Naive thymus-derived CD4-positive, alpha-beta T cell (primary cell): ENCODE measurements around the gene CERS5. TPM values are rescaled to one million over a fixed set of nuclear protein-coding genes. Genes with fewer than 3 reads are reported as not detected.

Experiments
- ATAC-seq: fragments of 150-1000 bp; cut with Tn5 transposase; 2 replicates; pipeline ENCODE4 v1.10.0; 2021; ENCODE audit warnings: mild to moderate bottlenecking, moderate library complexity
- CTCF ChIA-PET: fragments of 350-600 bp; sonication (Branson Sonifier 250); formaldehyde crosslinking; loops from one replicate; lab custom pipeline; 2021; ENCODE audit warnings: antibody characterized with exemption; lab: Charles Lee
- POLR2A ChIA-PET: fragments of 350-600 bp; sonication (Branson Sonifier 250); formaldehyde crosslinking; loops from one replicate; lab custom pipeline; 2021; ENCODE audit warnings: antibody characterized with exemption, inconsistent platforms; lab: Charles Lee
- DNase-seq, 9 donors: peaks; one replicate each; pipeline versions ENCODE4 v3.0.0 to v3.0.0-alpha.2; 2020 to 2022; ENCODE audit warnings: mixed read lengths in 1 of 9
- H3K27ac ChIP-seq: one replicate; pipeline ENCODE4 v1.7.0; 2013; ENCODE audit warnings: mild to moderate bottlenecking, low read depth, low read length, moderate library complexity
- H3K27me3 ChIP-seq, 2 donors: one replicate each; pipeline ENCODE4 v1.7.0; 2013; ENCODE audit warnings: low read length in 2 of 2, mild to moderate bottlenecking in 2 of 2, moderate library complexity in 2 of 2; ENCODE audit not compliant: control insufficient read depth in 2 of 2, insufficient read depth in 2 of 2
- H3K36me3 ChIP-seq, 3 experiments: 1 replicate in 2 of 3; 2 replicates in 1 of 3; pipeline ENCODE4 v1.7.0; 2013; ENCODE audit warnings: low read length in 3 of 3, mild to moderate bottlenecking in 3 of 3, moderate library complexity in 1 of 3; ENCODE audit not compliant: insufficient read depth in 3 of 3, control insufficient read depth in 2 of 3
- H3K4me1 ChIP-seq, 2 donors: one replicate each; pipeline ENCODE4 v1.7.0; 2013; ENCODE audit warnings: low read length in 2 of 2, mild to moderate bottlenecking in 2 of 2, moderate library complexity in 1 of 2; ENCODE audit not compliant: control insufficient read depth in 2 of 2, insufficient read depth in 2 of 2
- H3K4me3 ChIP-seq: 2 replicates; pipeline ENCODE4 v1.7.0; 2013; ENCODE audit warnings: mild to moderate bottlenecking, low read length
- H3K9me3 ChIP-seq, 3 experiments: 1 replicate in 2 of 3; 2 replicates in 1 of 3; pipeline ENCODE4 v1.7.0; 2013; ENCODE audit warnings: low read length in 3 of 3; ENCODE audit not compliant: control insufficient read depth in 2 of 3
- H3K27ac Mint-ChIP-seq, 9 donors: one replicate each; pipeline ENCODE4 v1.8.0; 2020 to 2022; ENCODE audit warnings: mixed read lengths in 9 of 9, mild to moderate bottlenecking in 8 of 9, moderate library complexity in 5 of 9, inconsistent platforms in 2 of 9
- H3K27me3 Mint-ChIP-seq, 5 donors: one replicate each; pipeline ENCODE4 v1.8.0; 2021 to 2022; ENCODE audit warnings: mixed read lengths in 5 of 5, mild to moderate bottlenecking in 1 of 5
- H3K36me3 Mint-ChIP-seq, 5 donors: one replicate each; pipeline ENCODE4 v1.8.0; 2020 to 2022; ENCODE audit warnings: mixed read lengths in 5 of 5, mild to moderate bottlenecking in 3 of 5, inconsistent platforms in 1 of 5
- H3K4me1 Mint-ChIP-seq, 7 donors: one replicate each; pipeline ENCODE4 v1.8.0; 2020 to 2022; ENCODE audit warnings: mixed read lengths in 7 of 7, mild to moderate bottlenecking in 3 of 7, inconsistent platforms in 1 of 7
- H3K4me3 Mint-ChIP-seq, 10 donors: one replicate each; pipeline ENCODE4 v1.8.0; 2020 to 2022; ENCODE audit warnings: mild to moderate bottlenecking in 10 of 10, mixed read lengths in 10 of 10, moderate library complexity in 6 of 10, inconsistent platforms in 2 of 10
- H3K9me3 Mint-ChIP-seq, 11 donors: one replicate each; pipeline ENCODE4 v1.8.0; 2020 to 2022; ENCODE audit warnings: mixed read lengths in 11 of 11, mild to moderate bottlenecking in 4 of 11, inconsistent platforms in 1 of 11, moderate library complexity in 1 of 11
- intact Hi-C, 2 donors: fragments of 100-400 bp; cut with micrococcal nuclease; formaldehyde crosslinking; loops; one replicate each; pipeline ENCODE4 v1.15.1; 2023
- polyA plus RNA-seq, 2 donors: library from polyadenylated mRNA; unstranded; fragments of 300-500 nt; fragmentation: Illumina TruSeq; gene quantifications; one replicate each; pipeline ENCODE4 v1.2.3, GENCODE V29; 2021
- total RNA-seq, 6 experiments: library from RNA in 5 of 6; stranded (reverse) in 5 of 6; gene quantifications; 1 replicate in 5 of 6; 2 replicates in 1 of 6; pipeline ENCODE4 v1.2.3 and lab custom pipeline; 2021 to 2026

Gene CERS5
- total and polyA plus RNA-seq, 7 experiments from 2014 or later = 33.7 to 52.2 (median 45.1) TPM

- Histone ChIP-seq H3K27ac (no peak overlapping the region), H3K9me3 (no peaks in the 10 kb centered on the region), H3K4me1 (peaks cover under 1 to 4% of the 10 kb centered on the region in 2 donors), H3K4me3 (no peak overlapping the region), H3K27me3 (no peaks in the 10 kb centered on the region), H3K36me3 (peaks cover 0 to 5% (median 0%) of the 10 kb centered on the region in 3 experiments)
- intact Hi-C loops = no loop called here
- DNase-seq (no peak), ATAC-seq (no peak)
- H3K4me1 Mint-ChIP-seq = peaks cover 0 to 16% (median 15%) of the 10 kb centered on the region in 7 donors
- peaks cover 0 to 2% (median 0%) of the 10 kb centered on the region in 5 donors for H3K36me3 Mint-ChIP-seq
- POLR2A ChIA-PET = interaction anchor here (0.6 kb wide), 1 partner anchor 571 kb away, joined by 3 read pairs; no protein-coding TSS in a partner anchor
- H3K4me3 Mint-ChIP-seq = no peak overlapping the region
- CTCF ChIA-PET = interaction anchor here (0.6 to 1.5 kb wide), 3 partner anchors 18 to 37 kb away, joined by 3 to 4 read pairs (median 4); partner anchors contain the start of gene SMARCD1
- H3K9me3 Mint-ChIP-seq = no peaks in the 10 kb centered on the region
- H3K27ac Mint-ChIP-seq = peak overlapping the region in 1 of 9 donors; percentile 25
- no peaks in the 10 kb centered on the region for H3K27me3 Mint-ChIP-seq
These were observed 59.5 kb downstream of the CERS5 start for GRCh38 chr12:50107416-50108268.

GRCh38 chr12:50106907-50107306, 60.3 kb downstream of the CERS5 start:
- DNase-seq (no peak), ATAC-seq (no peak)
- Histone ChIP-seq H3K4me3 (no peak overlapping the region), H3K27ac (no peak overlapping the region), H3K4me1 (peaks cover 0 to 4% of the 10 kb centered on the region in 2 donors), H3K9me3 (no peaks in the 10 kb centered on the region), H3K27me3 (no peaks in the 10 kb centered on the region), H3K36me3 (no peaks in the 10 kb centered on the region)
- Mint-ChIP-seq H3K36me3 (no peaks in the 10 kb centered on the region), H3K27me3 (no peaks in the 10 kb centered on the region), H3K4me3 (no peak overlapping the region), H3K9me3 (no peaks in the 10 kb centered on the region), H3K27ac (peak overlapping the region in 1 of 9 donors; percentile 25), H3K4me1 (peaks cover 0 to 15% (median 11%) of the 10 kb centered on the region in 7 donors)
- ChIA-PET POLR2A (interaction anchor here (1.7 kb wide), 1 partner anchor 21 kb away, joined by 3 read pairs; no protein-coding TSS in a partner anchor), CTCF (interaction anchor here (0.5 to 1.5 kb wide), 3 partner anchors 17 to 89 kb away, joined by 3 to 5 read pairs (median 4); partner anchors contain the start of gene SMARCD1)
- intact Hi-C loops = no loop called here

GRCh38 chr12:50105913-50106450, 61.2 kb downstream of the CERS5 start:
- Mint-ChIP-seq H3K27ac (peak overlapping the region in 1 of 9 donors; percentile 65), H3K27me3 (no peaks in the 10 kb centered on the region), H3K9me3 (no peaks in the 10 kb centered on the region), H3K4me1 (peaks cover 0 to 10% (median 6%) of the 10 kb centered on the region in 7 donors), H3K4me3 (no peak overlapping the region), H3K36me3 (peaks cover 0 to 3% (median 0%) of the 10 kb centered on the region in 5 donors)
- Histone ChIP-seq H3K27me3 (no peaks in the 10 kb centered on the region), H3K36me3 (no peaks in the 10 kb centered on the region), H3K4me3 (no peak overlapping the region), H3K4me1 (peaks cover 0 to 2% of the 10 kb centered on the region in 2 donors), H3K9me3 (no peaks in the 10 kb centered on the region), H3K27ac (no peak overlapping the region)
- intact Hi-C loops = no loop called here
- DNase-seq = no peak
- ChIA-PET CTCF (interaction anchor here (0.5 to 1.2 kb wide), 2 partner anchors 16 to 1463 kb away, joined by 3 to 4 read pairs; no protein-coding TSS in a partner anchor), POLR2A (interaction anchor here (0.5 to 1.7 kb wide), 2 partner anchors 20 to 81 kb away, joined by 3 to 6 read pairs; partner anchors contain the start of gene RACGAP1)
- no peak for ATAC-seq

GRCh38 chr12:50104417-50105366, 62.5 kb downstream of the CERS5 start:
- Histone ChIP-seq H3K27me3 (no peaks in the 10 kb centered on the region), H3K36me3 (peaks cover 0 to 11% (median 0%) of the 10 kb centered on the region in 3 experiments), H3K4me3 (no peak overlapping the region), H3K9me3 (no peaks in the 10 kb centered on the region), H3K27ac (no peak overlapping the region), H3K4me1 (no peaks in the 10 kb centered on the region)
- Mint-ChIP-seq H3K27ac (no peak overlapping the region), H3K4me3 (no peak overlapping the region), H3K27me3 (no peaks in the 10 kb centered on the region), H3K36me3 (peaks cover 0 to 7% (median 5%) of the 10 kb centered on the region in 5 donors), H3K4me1 (peaks cover 0 to 3% (median 0%) of the 10 kb centered on the region in 7 donors), H3K9me3 (no peaks in the 10 kb centered on the region)
- DNase-seq (no peak), ATAC-seq (no peak)
- POLR2A ChIA-PET = interaction anchor here (0.5 kb wide), 1 partner anchor 20 kb away, joined by 3 read pairs; the partner anchor contains the start of gene SMARCD1
- intact Hi-C loops = no loop called here
- CTCF ChIA-PET = interaction anchor here (0.6 kb wide), 1 partner anchor 31 kb away, joined by 4 read pairs; no protein-coding TSS in a partner anchor

- ATAC-seq (peak; percentile 42), DNase-seq (peak in 1 of 9 donors; percentile 37)
- ChIA-PET CTCF (interaction anchor here (1.1 to 1.3 kb wide), 2 partner anchors 8 to 72 kb away, joined by 4 read pairs; partner anchors contain the start of gene COX14), POLR2A (interaction anchor here (0.5 to 2.3 kb wide), 2 partner anchors 8 to 19 kb away, joined by 3 to 11 read pairs; partner anchors contain the start of genes COX14 and SMARCD1)
- H3K27ac Mint-ChIP-seq = peak within 1 kb of the TSS in 3 of 9 donors; percentile 34 to 66 (median 55)
- no peaks in the 10 kb centered on the region for H3K9me3 Mint-ChIP-seq
- H3K27me3 Mint-ChIP-seq = no peaks in the 10 kb centered on the region
- intact Hi-C loops = no loop called here
- H3K4me3 ChIP-seq = no peak within 1 kb of the TSS
- H3K9me3 ChIP-seq = no peaks in the 10 kb centered on the region
- no peak within 1 kb of the TSS for H3K27ac ChIP-seq
- H3K36me3 Mint-ChIP-seq = peaks cover 0 to 11% (median 9%) of the 10 kb centered on the region in 5 donors
- H3K4me1 ChIP-seq = no peaks in the 10 kb centered on the region
- H3K36me3 ChIP-seq = peaks cover 0 to 20% (median 4%) of the 10 kb centered on the region in 3 experiments
- no peaks in the 10 kb centered on the region for H3K27me3 ChIP-seq
- peaks cover 0 to 3% (median 0%) of the 10 kb centered on the region in 7 donors for H3K4me1 Mint-ChIP-seq
- peak within 1 kb of the TSS in 1 of 10 donors; percentile 51 for H3K4me3 Mint-ChIP-seq
These were observed 63.3 kb downstream of the CERS5 start, which contains the start of gene GPD1 for GRCh38 chr12:50103767-50104321. Gene GPD1, plus strand, starts transcription at chr12:50104008. Its CDS starts 43 bp downstream, at chr12:50104051.
